Right ventricle myocardium inferior (tissue), 1 donor: Measurements from ENCODE around the gene USP17L20. TPM values are rescaled to one million over a fixed set of nuclear protein-coding genes. Genes with fewer than 3 reads are reported as not detected.
A peak's percentile ranks its signal among the peaks of the same experiment; 100 is the strongest.
"Not testable (repeated sequence)": the region's sequence is repeated elsewhere in the genome, so short reads cannot be mapped to it uniquely, and the experiment has no call there.

Source experiments
- ATAC-seq: fragments of 200-7000 bp; cut with Tn5 transposase; one replicate; pipeline ENCODE4 v1.9.1; 2020; ENCODE audit warnings: mild to moderate bottlenecking, moderate library complexity
- DNase-seq: peaks from one replicate; pipeline ENCODE4 v3.0.0; 2021; ENCODE audit errors: missing footprints
- intact Hi-C: fragments of 100-400 bp; cut with DNase I; formaldehyde crosslinking; loops from one replicate; pipeline ENCODE4 v1.11.0; 2022
- long read RNA-seq: library from polyadenylated mRNA; unstranded; transcript quantifications from one replicate; pipeline ENCODE4 v2.0.0, GENCODE V29; 2021
- total RNA-seq: library from RNA; stranded (reverse); fragmentation: NEBNext Ultra II Directional; extraction: Animal tissue kit (Norgen Biotek cat#: 25700); gene quantifications from one replicate; pipeline ENCODE4 v1.2.1, GENCODE V29; 2021
- donor health status: DM: no; HTN: yes; CAD: no; lungs with severe emphysema.

The USP17L20 gene
- total RNA-seq: not detected
- long read RNA-seq: 0 reads

GRCh38 chr4:9257824-9258223 lies at the start of gene USP17L20:
Gene USP17L20, plus strand, starts transcription at chr4:9258124. Its CDS starts 0 bp downstream, at chr4:9258124.
- intact Hi-C loops, ATAC-seq: not testable (repeated sequence)

GRCh38 chr4:9210357-9210756 lies 47.6 kb upstream of the USP17L20 start, which contains the start of gene USP17L10:
Gene USP17L10, plus strand, starts transcription at chr4:9210657. Its CDS starts 0 bp downstream, at chr4:9210657.
- intact Hi-C loops, DNase-seq, ATAC-seq: not testable (repeated sequence)

More at GRCh38 chr4:9257824-9258223, at the start of gene USP17L20:
- not testable (repeated sequence) for DNase-seq

GRCh38 chr4:9214701-9215100 lies 43.2 kb upstream of the USP17L20 start:
- intact Hi-C loops: not testable (repeated sequence)

GRCh38 chr4:9215105-9215504 lies 42.8 kb upstream of the USP17L20 start, which contains the start of gene USP17L11:
Gene USP17L11, plus strand, starts transcription at chr4:9215405. Its CDS starts 0 bp downstream, at chr4:9215405.
- DNase-seq, ATAC-seq, intact Hi-C loops: not testable (repeated sequence)

More at GRCh38 chr4:9214701-9215100, 43.2 kb upstream of the USP17L20 start:
- DNase-seq: peak; percentile 61
- not testable (repeated sequence) for ATAC-seq

- ATAC-seq, intact Hi-C loops, DNase-seq: not testable (repeated sequence)
Measured at GRCh38 chr4:9219852-9220251, 38.1 kb upstream of the USP17L20 start, which contains the start of gene USP17L12. Gene USP17L12, plus strand, starts transcription at chr4:9220152. Its CDS starts 0 bp downstream, at chr4:9220152.

GRCh38 chr4:9224596-9224995 lies 33.3 kb upstream of the USP17L20 start, which contains the start of gene USP17L13:
Gene USP17L13, plus strand, starts transcription at chr4:9224896. Its CDS starts 0 bp downstream, at chr4:9224896.
- DNase-seq, ATAC-seq, intact Hi-C loops: not testable (repeated sequence)

GRCh38 chr4:9230249-9230648 lies 27.7 kb upstream of the USP17L20 start:
- DNase-seq, ATAC-seq, intact Hi-C loops: not testable (repeated sequence)

- DNase-seq, intact Hi-C loops, ATAC-seq: not testable (repeated sequence)
Measured at GRCh38 chr4:9234085-9234484, 23.8 kb upstream of the USP17L20 start, which contains the start of gene USP17L15. Gene USP17L15, plus strand, starts transcription at chr4:9234385. Its CDS starts 0 bp downstream, at chr4:9234385.

- DNase-seq: peak; percentile 35
- intact Hi-C loops, ATAC-seq: not testable (repeated sequence)
Measured at GRCh38 chr4:9238461-9238860, 19.5 kb upstream of the USP17L20 start.

GRCh38 chr4:9243579-9243978 lies 14.3 kb upstream of the USP17L20 start, which contains the start of gene USP17L17:
Gene USP17L17, plus strand, starts transcription at chr4:9243879. Its CDS starts 0 bp downstream, at chr4:9243879.
- intact Hi-C loops, ATAC-seq, DNase-seq: not testable (repeated sequence)

GRCh38 chr4:9247953-9248680 lies 9.8 kb upstream of the USP17L20 start, which contains the start of gene USP17L18:
Gene USP17L18, plus strand, starts transcription at chr4:9248630. Its CDS starts 0 bp downstream, at chr4:9248630.
- peak; percentile 1 for DNase-seq
- ATAC-seq, intact Hi-C loops: not testable (repeated sequence)

- DNase-seq, intact Hi-C loops, ATAC-seq: not testable (repeated sequence)
Measured at GRCh38 chr4:9253078-9253477, 4.8 kb upstream of the USP17L20 start, which contains the start of gene USP17L19. Gene USP17L19, plus strand, starts transcription at chr4:9253378. Its CDS starts 0 bp downstream, at chr4:9253378.

- DNase-seq, ATAC-seq, intact Hi-C loops: not testable (repeated sequence)
Measured at GRCh38 chr4:9262572-9262971, 4.6 kb downstream of the USP17L20 start, which contains the start of gene USP17L21. Gene USP17L21, plus strand, starts transcription at chr4:9262872. Its CDS starts 0 bp downstream, at chr4:9262872.

GRCh38 chr4:9267319-9267718 lies 9.4 kb downstream of the USP17L20 start, which contains the start of gene USP17L22:
Gene USP17L22, plus strand, starts transcription at chr4:9267619. Its CDS starts 0 bp downstream, at chr4:9267619.
- not testable (repeated sequence) for ATAC-seq

GRCh38 chr4:9271719-9272118 lies 13.8 kb downstream of the USP17L20 start:
- ATAC-seq, intact Hi-C loops: not testable (repeated sequence)
- DNase-seq: peak; percentile 82

More at GRCh38 chr4:9267319-9267718, 9.4 kb downstream of the USP17L20 start, which contains the start of gene USP17L22:
- intact Hi-C loops, DNase-seq: not testable (repeated sequence)
